SK-N-DZ (cell line): ENCODE results near the gene PTPRT.

ENCODE experiments used
- DNase-seq: peaks from one replicate; pipeline ENCODE4 v3.0.0-alpha.2; 2015; ENCODE audit warnings: low spot score

PTPRT gene

DNA sequence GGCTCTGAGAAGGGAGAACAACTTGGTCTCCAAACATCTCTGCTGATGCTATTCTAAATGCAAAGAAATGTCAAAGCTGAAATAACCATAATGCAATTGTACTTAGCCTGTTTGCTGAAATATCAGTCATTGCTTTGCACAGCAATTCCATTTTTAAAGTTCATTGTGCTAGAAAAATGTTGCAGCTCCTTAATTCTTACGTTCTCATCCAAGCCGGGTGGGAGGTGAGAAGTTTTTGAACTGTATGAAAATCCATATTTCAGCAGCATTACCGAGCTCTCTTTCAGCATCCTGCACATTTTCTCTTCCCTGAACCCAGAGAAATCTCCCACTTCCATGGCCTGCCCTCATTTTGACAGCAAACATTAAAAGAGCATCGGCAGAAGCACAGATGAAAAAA lies 630.0 kb downstream of the PTPRT start:
- DNase-seq, result no peak

DNA sequence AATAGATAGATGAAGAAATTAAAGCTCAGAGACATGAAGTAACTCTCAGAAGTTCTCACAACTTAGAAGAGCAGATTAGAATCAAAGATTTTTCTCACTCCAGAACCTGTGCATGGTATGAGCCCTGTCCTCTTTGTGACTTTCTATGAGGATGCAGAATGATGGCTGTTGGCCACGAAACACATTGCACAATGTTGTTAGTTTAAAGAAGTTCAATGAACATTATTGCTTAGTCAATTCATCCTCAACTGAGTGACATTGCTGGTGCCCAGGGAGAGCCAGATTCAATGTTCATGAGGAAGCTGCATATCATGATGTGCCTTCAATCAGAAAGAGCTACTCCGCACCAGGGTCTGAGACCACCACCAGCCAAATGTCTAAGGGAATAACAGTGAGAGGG lies 633.1 kb downstream of the PTPRT start:
- no peak for DNase-seq

GRCh38 chr20:42553374-42553773 lies 636.3 kb downstream of the PTPRT start:
- no peak for DNase-seq

DNA sequence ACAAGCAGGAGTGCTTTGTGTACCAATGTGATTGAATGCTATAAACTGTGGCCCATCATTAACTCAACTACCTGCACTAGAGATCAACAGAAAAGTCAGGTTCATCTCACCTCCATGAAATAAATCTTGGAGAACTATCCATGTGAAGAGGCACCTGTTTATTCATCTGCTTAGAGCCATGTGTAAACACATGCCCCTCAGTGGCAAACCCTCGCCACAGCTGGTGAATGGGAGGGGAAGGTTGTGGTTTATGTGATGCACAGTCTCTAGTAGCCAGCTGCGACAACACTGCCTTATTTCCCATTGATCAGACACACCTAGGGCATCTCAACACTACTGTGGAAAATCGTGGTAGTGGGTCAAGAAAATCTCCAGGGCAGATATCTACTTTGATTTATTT lies 640.2 kb downstream of the PTPRT start:
- no peak for DNase-seq

DNA sequence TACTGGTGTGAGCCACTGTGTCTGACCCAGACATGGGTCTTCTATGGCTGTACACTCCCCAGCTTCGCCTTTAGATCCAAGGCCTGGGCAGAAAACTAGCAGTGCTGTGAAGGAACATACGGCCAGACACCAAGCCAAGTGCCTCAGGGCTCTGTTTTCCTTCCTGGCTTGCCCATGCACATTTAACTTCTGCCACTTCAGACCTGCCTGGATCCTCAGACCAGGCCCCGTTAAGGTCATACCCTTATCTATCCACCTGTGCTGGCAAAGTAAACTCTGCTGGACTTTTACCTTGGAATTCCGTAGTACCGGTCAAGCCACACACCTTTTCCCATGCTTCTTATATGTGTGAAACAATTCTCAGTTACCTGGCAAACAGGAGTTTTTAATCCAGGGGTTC lies 644.8 kb downstream of the PTPRT start:
- DNase-seq, result no peak

- DNase-seq, result no peak
Measured at GRCh38 chr20:42532831-42533230, 656.9 kb downstream of the PTPRT start.

DNA sequence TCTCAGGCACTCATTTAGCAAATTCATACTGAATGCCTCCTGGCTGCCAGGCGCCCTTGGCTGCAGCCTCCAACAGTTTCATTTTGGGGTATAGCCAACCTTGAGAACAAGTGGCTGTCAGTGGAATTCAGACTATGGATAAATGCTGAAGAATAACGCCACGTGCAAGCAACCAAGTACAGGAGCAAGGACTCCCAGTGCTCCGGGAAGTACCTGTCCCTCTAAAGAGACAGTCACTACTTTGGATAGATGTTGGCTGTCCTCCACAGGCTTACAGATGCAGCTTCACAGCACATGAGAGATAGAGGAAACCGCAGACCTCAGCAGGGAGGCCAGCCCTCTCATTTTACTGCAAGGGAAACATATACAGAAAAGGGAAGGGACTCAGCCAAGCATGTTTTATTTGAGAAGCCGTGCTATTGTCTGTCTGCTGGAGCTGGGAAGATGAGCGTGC lies 658.2 kb downstream of the PTPRT start:
- no peak for DNase-seq

- peak; percentile 20 for DNase-seq
Measured at GRCh38 chr20:42530855-42531448, 658.8 kb downstream of the PTPRT start.

DNA sequence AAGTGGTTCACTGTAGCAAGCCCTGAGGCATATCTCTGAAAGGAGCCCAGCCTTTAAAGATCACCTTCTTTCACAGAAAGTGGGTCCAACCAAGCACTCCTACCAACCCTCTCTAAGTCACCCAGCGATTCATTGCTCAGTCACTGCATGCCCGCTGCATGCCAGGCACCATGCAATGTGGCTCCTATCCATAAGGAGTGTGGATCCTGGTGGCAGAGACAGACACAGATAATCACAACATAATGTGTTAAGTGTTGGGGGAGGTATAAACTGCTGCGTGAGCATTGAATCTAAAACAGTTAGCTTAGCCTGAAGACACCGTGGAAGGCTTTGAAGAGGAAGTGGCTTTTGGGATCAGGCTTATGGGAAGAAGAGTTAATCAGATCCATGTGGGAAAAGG lies 659.5 kb downstream of the PTPRT start:
- no peak for DNase-seq

DNA sequence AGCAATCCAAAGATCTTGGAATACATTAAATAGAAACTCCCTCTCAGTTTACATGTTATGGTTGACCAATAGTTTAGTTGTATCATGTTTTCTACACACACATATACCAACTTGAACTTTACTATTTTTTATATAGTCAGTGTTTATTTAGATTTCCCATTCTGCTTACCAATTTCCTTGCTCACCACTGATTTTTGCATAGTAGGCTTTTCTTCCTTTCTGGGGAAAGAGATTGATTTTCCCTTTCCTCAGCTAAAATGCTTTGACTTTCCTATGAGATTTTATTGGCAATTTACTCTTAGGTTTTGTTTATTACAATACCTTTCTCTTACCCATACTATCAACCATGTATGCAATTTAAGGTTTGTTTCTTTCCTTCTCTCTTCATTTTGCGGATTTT lies 665.6 kb downstream of the PTPRT start:
- DNase-seq, result no peak

GRCh38 chr20:42516692-42517091 lies 673.0 kb downstream of the PTPRT start:
- DNase-seq, result no peak

DNA sequence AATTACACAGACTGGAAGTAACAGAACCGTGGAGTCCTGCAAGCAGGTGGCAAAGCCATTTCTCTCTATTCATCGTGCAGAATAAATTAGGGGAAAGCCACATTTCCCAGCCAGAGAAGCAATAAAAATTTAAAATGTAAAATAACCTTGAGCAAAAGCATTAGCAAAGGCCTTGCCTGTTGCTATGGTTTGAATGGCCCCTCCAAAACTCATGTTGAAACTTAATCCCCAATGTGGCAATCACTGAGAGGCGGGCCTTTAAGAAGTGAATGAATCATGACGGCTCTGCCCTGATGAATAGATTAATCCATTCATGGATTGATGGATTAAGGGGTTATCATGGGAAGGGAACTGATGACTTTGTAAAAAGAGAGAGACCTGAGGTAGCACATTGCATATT lies 679.0 kb downstream of the PTPRT start:
- no peak for DNase-seq

- no peak for DNase-seq
Measured at GRCh38 chr20:42507874-42508273, 681.8 kb downstream of the PTPRT start.

DNA sequence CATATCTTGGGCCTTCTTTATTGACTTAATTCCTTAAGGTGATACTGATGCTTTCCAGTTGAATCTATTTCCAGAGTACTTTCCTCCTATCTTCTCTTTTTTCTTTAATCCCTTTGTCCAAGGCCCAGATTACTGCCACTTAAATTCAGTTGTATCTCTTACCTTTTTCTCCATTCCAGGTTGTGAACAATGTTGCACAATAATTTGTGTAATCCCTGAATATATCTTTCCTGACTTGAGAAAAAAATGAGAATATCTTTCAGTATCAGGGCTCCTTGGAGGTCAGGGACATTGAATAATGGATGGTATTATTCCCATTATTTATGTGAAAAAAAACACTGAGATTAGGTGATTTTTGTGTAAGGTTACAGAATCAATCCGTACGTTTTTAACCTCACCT lies 683.3 kb downstream of the PTPRT start:
- no peak for DNase-seq

DNA sequence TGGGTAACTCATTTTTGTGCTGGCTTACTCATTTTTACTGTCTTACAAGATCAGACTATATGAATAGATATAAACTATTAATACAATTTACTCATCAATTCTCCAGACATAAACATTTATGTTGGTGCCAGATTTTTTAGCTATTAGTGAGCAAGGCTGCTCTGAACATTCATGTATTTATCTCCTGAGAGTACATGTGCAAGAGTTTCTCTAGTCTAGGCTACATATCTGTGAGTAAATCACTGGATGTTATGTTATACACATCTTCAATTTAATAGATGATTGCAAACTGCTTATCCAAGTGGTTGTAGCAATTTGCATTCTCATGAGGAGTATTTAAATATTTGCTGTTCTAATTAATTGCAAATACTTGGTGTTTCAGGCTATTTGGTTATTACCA lies 687.1 kb downstream of the PTPRT start:
- no peak for DNase-seq

DNA sequence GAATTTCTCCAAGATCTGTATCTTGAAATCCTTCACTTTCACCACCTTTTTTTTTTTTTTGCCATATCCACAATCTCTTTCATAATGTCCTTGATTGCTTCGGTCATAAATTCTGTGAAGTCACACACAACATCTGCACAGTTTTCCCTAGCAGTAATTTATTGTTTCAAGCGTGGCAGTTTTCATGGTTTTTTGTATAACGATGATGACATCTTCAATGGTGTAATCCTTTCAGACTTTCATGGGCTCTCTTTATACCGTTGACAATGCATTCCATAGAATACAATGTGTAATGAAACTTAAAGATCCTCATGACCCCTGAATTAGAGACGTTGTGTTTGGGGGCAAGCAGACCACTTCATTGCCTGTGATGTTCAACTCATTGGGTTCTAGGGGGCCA lies 693.1 kb downstream of the PTPRT start:
- DNase-seq, result no peak

- DNase-seq, result no peak
Measured at GRCh38 chr20:42494290-42494689, 695.4 kb downstream of the PTPRT start.

DNA sequence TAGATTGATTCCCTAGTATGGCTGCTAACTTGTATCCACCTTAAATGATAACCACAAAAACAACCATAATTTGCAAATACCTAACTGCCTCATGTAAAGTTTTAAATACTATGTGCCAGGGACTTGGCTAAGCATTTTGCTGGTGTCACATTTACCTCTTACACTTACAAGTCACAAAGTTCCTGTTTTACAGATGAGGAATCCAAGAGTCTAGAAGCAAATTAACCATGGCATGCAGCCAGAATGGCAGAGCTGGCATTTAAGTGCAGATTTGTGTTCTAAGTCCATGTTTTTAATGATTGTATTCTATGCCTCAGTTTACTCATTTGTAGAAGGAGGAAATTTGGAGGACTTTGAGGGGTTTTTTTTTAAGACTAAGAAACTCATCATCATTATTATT lies 696.7 kb downstream of the PTPRT start:
- no peak for DNase-seq

GRCh38 chr20:42492290-42492689 lies 697.4 kb downstream of the PTPRT start:
- DNase-seq, result no peak

DNA sequence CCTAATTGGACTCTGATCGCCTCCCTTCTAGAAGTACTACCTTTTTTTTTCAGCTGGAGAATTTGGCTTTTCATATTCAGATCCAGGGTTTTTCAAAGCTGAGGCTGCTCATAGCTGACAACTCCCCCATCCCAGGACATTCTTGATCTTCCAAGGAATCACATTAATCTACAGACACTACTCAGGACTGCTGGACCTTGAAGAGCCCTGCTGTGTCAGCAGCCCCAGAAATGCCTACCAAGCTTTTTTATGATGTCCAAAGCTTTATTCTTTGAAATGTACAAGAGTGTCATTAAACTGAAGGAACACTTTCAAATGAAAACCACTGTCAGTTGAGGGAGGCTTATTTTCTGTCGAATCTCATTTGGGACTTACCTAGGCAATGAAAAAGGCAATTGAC lies 704.1 kb downstream of the PTPRT start:
- DNase-seq, result no peak

DNA sequence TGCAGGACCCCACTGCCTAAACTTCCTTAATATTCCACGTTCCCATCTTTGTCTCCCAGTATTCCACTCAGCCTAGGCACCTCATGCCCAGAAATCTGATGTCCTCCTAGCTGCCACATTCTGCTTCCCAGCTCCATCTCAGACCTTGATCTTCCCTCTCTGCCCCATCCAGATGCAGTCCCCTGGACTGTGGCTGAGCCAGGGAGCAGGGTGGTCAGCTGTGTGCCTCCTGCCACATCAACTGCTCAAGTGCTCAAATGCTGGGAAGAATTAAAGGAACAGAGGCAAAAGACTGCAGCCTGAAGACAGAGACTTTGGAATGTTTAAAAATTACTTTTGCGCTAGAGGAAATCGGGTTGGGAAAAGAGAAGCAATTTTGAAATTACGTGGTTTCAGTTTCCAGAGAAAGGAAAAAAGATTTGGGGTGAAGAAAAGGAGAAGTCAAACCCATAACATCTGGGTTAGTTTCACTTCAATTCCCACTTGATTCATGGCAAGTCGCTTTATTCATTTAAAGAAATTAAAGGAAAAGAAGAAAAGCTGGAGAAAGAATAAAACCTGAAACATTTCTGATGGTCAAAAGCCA lies 704.8 kb downstream of the PTPRT start:
- no peak for DNase-seq

GRCh38 chr20:42484335-42484734 lies 705.4 kb downstream of the PTPRT start:
- DNase-seq, result no peak

DNA sequence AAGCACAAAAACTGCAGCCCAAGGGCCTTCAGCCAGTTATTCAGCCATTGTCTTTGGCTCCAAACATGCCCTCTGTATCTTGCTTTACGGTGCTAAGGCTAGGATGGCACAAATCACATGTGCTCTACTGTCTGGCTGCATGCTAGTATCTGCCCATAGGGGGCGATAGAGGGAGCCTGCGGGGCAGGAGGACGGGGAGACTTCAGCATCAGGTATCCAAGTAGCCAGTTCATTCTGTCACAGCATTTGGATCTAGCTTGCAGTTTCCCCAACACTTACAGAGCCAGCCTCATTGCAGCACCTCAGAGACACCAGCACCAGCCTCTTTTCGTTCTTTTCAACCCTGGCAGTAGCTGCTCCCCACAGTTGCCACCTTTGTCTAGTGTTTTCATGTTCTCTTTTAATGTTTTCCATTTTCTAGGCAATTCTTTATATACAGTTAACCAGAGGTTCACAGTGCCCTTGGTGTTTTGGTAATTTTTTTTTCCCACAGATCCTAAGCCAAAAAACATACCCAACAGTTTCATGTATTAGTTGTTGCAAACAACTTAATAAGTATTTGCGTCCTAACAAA lies 705.9 kb downstream of the PTPRT start:
- peak; percentile 28 for DNase-seq

DNA sequence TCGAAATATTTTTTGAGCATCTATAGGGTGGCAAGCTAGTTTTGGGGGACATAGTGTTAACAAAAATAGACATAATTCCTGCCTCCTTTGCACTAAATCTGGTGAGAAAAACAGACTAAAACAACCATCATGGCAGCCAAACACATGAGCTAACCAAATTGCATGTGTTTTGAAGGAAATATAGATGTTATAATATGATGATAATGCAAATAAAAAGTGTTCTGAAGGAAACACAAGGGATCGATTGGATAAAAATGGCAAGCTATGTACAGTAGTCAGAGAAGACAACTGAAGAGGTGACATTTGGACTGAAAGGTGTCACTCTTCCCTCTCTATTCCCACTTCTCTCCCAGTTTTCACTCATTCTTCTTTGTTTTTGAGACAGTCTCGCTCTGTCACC lies 706.9 kb downstream of the PTPRT start:
- no peak for DNase-seq
